ENCODE results near the gene SH3GL3.

The SH3GL3 gene

DNA sequence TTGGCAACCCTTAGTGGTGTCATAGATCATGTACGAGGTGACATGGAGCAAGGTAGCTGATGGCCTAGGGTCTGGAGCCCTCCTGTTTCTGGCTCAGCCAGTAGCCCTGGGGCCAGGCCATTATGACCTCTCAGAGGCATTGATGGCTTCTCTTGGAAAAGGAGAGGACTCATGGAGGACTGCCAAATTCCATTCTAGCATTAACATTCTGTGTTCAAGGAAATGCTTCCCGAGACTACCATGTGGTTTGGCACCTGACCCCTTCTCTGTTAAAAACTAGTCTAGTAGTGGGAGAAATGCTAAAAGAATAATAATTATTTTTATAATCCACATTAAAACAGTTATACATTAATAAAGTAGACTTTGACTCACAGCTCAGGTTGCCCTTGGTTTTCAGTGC lies 166.6 kb downstream of the SH3GL3 start:
- TF ChIP-seq, protein P1, sequence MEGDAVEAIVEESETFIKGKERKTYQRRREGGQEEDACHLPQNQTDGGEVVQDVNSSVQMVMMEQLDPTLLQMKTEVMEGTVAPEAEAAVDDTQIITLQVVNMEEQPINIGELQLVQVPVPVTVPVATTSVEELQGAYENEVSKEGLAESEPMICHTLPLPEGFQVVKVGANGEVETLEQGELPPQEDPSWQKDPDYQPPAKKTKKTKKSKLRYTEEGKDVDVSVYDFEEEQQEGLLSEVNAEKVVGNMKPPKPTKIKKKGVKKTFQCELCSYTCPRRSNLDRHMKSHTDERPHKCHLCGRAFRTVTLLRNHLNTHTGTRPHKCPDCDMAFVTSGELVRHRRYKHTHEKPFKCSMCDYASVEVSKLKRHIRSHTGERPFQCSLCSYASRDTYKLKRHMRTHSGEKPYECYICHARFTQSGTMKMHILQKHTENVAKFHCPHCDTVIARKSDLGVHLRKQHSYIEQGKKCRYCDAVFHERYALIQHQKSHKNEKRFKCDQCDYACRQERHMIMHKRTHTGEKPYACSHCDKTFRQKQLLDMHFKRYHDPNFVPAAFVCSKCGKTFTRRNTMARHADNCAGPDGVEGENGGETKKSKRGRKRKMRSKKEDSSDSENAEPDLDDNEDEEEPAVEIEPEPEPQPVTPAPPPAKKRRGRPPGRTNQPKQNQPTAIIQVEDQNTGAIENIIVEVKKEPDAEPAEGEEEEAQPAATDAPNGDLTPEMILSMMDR (IDR thresholded peaks at IDR 0.05; ENCODE audit: low read depth, low read length) = no peak
- no peak for DNase-seq
- Histone ChIP-seq H3K9me3 (no peaks in the 10 kb centered on the region), H3K27me3 (no peaks in the 10 kb centered on the region), H3K4me3 (ENCODE audit: low read depth, low read length) (no peak overlapping the region), H3K36me3 (no peaks in the 10 kb centered on the region), H3K4me1 (no peaks in the 10 kb centered on the region)

DNA sequence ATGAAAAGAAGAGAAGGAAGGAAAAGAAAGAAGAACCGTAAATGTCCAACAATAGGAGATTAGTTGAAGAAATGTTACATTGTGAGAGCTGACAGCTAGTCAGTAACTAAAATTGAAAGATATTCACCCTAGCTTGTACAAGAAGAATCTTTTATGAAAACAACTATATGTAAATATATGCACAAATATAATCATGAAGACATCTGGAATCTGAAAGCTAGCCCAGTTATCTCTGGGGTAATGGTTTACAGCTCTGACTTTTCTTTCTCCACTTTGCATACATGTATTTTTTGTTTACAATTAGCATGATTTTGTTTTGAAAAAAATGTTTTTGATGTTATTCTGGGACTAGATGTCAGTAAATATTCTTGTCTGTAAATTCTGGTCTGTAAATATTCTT lies 169.7 kb downstream of the SH3GL3 start:
- Histone ChIP-seq H3K27me3 (0 out of 2 replicates have a peak, but pooled peaks cover 4% of the 10 kb centered on the region), H3K4me3 (ENCODE audit: low read depth, low read length) (no peak overlapping the region), H3K9me3 (no peaks in the 10 kb centered on the region), H3K36me3 (no peaks in the 10 kb centered on the region), H3K4me1 (no peaks in the 10 kb centered on the region)
- DNase-seq = no peak
- TF ChIP-seq, protein P1 (IDR thresholded peaks at IDR 0.05; ENCODE audit: low read depth, low read length) = no peak

DNA sequence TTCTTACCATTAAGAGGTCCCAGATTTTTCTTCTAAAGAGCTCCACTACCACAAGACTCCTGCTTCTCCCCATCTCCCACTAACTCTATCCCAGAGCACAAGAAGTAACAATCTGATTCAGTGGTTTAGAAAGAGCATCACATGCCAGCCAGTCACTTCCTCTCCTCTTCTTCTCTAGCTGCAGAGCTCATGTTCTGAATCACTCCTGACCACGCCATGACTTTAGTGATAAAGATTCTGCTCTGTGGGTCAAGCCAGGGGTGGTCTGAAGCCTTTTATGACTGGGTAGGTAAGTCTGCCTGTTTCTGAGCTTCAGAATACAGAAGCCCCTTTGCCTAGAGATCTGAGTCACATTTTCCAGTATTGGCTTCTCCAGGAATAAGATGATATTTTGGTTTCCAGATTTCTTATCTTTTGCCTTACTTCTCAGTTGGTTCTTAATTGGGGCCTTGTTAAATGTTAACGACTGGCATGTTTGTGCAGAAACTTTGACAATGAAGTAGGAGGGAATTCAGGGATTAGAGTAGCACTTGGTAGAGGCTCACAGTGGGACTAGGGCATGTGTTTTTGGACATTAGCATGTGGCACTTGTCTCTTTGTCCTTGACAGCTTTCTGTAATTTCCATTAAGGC lies 179.1 kb downstream of the SH3GL3 start:
- TF ChIP-seq, protein P1 (IDR thresholded peaks at IDR 0.05; ENCODE audit: low read depth, low read length) = no peak
- no peaks in the 10 kb centered on the region for H3K36me3 ChIP-seq
- DNase-seq = no peak
- no peaks in the 10 kb centered on the region for H3K9me3 ChIP-seq
- H3K4me1 ChIP-seq = no peaks in the 10 kb centered on the region
- H3K4me3 ChIP-seq (ENCODE audit: low read depth, low read length) = no peak overlapping the region
- H3K27me3 ChIP-seq = no peaks in the 10 kb centered on the region

DNA sequence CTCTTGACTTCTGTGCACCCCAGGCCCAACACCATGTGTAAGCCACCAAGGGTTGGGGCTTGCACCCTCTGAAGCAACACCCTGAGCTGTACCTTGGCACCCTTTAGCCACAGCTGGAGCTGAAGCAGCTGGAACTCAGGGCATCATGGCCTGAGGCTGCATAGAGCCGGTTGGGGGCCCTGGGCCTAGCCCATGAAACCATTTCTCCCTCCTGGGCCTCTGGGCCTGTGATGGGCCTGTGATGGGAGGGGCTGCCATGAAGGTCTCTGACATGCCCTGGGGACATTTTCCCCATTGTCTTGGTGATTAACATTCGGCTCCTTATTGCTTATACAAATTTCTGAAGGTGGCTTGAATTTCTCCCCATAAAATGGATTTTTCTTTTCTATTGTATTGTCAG lies 184.4 kb downstream of the SH3GL3 start:
- Histone ChIP-seq H3K9me3 (no peaks in the 10 kb centered on the region), H3K4me3 (ENCODE audit: low read depth, low read length) (no peak overlapping the region), H3K36me3 (no peaks in the 10 kb centered on the region), H3K27me3 (no peaks in the 10 kb centered on the region), H3K4me1 (no peaks in the 10 kb centered on the region)
- TF ChIP-seq, protein P1 (IDR thresholded peaks at IDR 0.05; ENCODE audit: low read depth, low read length) = no peak
- DNase-seq = no peak

DNA sequence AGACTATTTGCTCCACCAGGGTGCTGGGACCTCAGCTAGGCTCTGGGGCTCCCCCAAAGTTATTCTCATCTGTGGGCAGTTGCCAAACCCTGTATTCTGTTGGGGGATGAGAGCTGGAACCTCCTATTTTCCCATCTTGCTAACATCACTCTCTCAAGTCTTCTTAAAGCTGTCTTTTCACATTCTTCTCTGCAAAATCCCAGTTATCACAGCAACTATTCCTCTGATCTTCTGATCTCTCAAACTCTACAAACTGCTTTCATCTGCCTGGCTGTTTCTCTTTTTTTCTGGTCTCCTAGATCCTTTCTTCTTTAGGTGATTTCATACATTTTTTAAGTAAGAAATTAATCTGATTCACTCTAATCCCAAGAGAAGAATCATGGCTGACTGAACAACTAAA lies 196.1 kb downstream of the SH3GL3 start:
- H3K9me3 ChIP-seq = no peaks in the 10 kb centered on the region
- DNase-seq = no peak
- no peak overlapping the region for H3K4me3 ChIP-seq (ENCODE audit: low read depth, low read length)
- TF ChIP-seq, protein P1 (IDR thresholded peaks at IDR 0.05; ENCODE audit: low read depth, low read length) = no peak
- no peaks in the 10 kb centered on the region for H3K36me3 ChIP-seq
- no peaks in the 10 kb centered on the region for H3K4me1 ChIP-seq
- H3K27me3 ChIP-seq = peaks cover 10% of the 10 kb centered on the region

DNA sequence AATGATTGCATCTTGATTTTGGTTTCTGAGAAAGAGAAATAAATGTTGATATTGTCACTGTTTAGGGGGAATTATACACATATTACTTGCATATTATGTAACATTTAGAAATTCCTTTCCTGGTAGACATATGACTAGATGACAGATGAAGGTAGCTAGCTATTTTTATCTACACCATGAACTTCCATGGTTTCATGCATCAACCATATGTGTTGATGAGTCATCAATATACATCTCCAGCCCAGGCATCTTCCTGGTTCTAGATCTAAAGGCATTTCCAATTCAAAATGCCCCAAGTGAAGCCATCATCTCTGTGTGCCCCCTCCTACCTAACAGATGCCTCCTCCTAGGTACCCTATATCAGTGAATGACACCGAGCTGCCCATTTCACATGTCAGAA lies 197.3 kb downstream of the SH3GL3 start:
- no peak for DNase-seq
- no peak overlapping the region for H3K4me3 ChIP-seq (ENCODE audit: low read depth, low read length)
- no peaks in the 10 kb centered on the region for H3K36me3 ChIP-seq
- H3K27me3 ChIP-seq = peaks cover 10% of the 10 kb centered on the region
- TF ChIP-seq, protein P1 (IDR thresholded peaks at IDR 0.05; ENCODE audit: low read depth, low read length) = no peak
- H3K9me3 ChIP-seq = no peaks in the 10 kb centered on the region
- H3K4me1 ChIP-seq = no peaks in the 10 kb centered on the region
